ENCODE results near the gene STOM.

GRCh38 chr9:121388140-121388905 lies 18.3 kb upstream of the STOM start:
- no peak for TF ChIP-seq POLR2A (IDR thresholded peaks at IDR 0.05)
- no peak for TF ChIP-seq POLR2AphosphoS5 (IDR thresholded peaks at IDR 0.05)
- no peak for TF ChIP-seq CTCF (IDR thresholded peaks at IDR 0.05)
